ENCODE data around the gene ZNF710. TPM values are rescaled to one million over a fixed set of nuclear protein-coding genes. Genes with fewer than 3 reads are reported as not detected.

ZNF710 gene
- total RNA-seq, 4 donors from 2014 or later, result 6.6 to 13.8 (median 10.1) TPM

DNA sequence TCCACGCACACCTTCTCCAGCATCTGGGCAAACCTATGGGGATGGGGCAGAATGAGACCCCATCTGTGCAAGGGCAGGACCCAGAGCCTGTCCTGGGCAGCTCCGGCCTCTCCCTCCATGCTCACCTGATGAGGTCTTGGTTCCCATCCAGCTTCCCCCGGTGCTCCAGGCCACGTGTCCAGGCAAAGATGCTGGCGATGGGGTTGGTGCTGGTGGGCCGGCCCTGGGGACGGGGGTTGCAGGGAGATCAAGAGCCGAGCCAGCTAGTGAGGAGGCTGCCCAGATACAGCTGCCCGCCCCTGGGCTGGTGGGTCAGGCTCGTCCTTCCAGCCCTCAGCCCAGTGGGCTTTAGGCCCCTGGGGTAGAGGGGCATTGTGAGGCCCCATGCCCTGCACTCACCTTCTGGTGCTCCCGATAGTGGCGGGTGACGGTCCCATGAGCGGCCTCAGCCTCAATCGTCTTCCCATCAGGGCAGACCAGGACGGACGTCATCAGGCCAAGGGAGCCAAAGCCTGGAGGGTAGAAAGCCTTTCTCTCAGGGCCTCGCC, 83.8 kb downstream of the ZNF710 start:
- WGBS, result 87% methylated on average over 7 of the region's 18 CpGs
- intact Hi-C loops (cut with DNase I), result no loop called here
- H3K4me1 ChIP-seq, result peaks cover 3 to 33% (median 16%) of the 10 kb centered on the region in 4 donors
- TF ChIP-seq EP300 (IDR thresholded peaks at IDR 0.05) (no peak), POLR2AphosphoS5 (IDR thresholded peaks at IDR 0.05) (no peak)
- TF ChIP-seq, protein P1, sequence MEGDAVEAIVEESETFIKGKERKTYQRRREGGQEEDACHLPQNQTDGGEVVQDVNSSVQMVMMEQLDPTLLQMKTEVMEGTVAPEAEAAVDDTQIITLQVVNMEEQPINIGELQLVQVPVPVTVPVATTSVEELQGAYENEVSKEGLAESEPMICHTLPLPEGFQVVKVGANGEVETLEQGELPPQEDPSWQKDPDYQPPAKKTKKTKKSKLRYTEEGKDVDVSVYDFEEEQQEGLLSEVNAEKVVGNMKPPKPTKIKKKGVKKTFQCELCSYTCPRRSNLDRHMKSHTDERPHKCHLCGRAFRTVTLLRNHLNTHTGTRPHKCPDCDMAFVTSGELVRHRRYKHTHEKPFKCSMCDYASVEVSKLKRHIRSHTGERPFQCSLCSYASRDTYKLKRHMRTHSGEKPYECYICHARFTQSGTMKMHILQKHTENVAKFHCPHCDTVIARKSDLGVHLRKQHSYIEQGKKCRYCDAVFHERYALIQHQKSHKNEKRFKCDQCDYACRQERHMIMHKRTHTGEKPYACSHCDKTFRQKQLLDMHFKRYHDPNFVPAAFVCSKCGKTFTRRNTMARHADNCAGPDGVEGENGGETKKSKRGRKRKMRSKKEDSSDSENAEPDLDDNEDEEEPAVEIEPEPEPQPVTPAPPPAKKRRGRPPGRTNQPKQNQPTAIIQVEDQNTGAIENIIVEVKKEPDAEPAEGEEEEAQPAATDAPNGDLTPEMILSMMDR (IDR thresholded peaks at IDR 0.05), result no peak
- H3K27me3 ChIP-seq, result no peaks in the 10 kb centered on the region
- H3K27ac ChIP-seq (replicated peaks in 1 of 4), result peak overlapping the region in 3 of 4 donors; percentile 31 to 43 (median 36)
- no peak for DNase-seq (ENCODE audit: extremely low spot score)
- H3K36me3 ChIP-seq, result peaks cover 28 to 96% (median 93%) of the 10 kb centered on the region in 4 donors
- H3K9me3 ChIP-seq, result no peaks in the 10 kb centered on the region
- no peak overlapping the region for H3K4me3 ChIP-seq

DNA sequence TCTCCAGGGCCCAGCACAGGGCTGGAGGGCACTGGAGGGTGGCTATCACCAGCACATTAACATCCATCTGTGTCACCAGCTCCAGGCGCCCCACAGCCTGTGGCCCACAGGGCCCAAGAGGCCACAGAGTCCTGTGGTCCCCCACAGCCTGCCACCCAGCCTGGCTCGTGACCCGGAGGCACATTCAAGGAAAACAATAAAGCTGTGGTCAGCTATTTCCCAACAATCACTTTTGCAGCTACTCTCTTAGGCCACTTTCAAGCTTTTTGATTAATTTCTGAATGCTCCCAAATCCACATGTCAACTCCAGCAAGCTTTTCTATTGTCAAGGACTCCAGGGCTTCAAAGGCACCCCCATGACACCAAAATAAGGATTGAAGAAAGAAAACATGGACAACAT, 84.4 kb downstream of the ZNF710 start:
- Histone ChIP-seq H3K36me3 (peaks cover 28 to 96% (median 93%) of the 10 kb centered on the region in 4 donors), H3K4me1 (peaks cover 3 to 39% (median 16%) of the 10 kb centered on the region in 4 donors), H3K9me3 (no peaks in the 10 kb centered on the region), H3K4me3 (no peak overlapping the region), H3K27ac (replicated peaks in 1 of 4) (peak overlapping the region in 3 of 4 donors; percentile 31 to 43 (median 36)), H3K27me3 (no peaks in the 10 kb centered on the region)
- intact Hi-C loops (cut with DNase I), result no loop called here
- no peak for DNase-seq (ENCODE audit: extremely low spot score)
- TF ChIP-seq, protein P1 (IDR thresholded peaks at IDR 0.05), result no peak
- WGBS, result 100% methylated on average over 1 of the region's 3 CpGs

- Histone ChIP-seq H3K9me3 (no peaks in the 10 kb centered on the region), H3K27me3 (no peaks in the 10 kb centered on the region), H3K36me3 (peaks cover 28 to 94% (median 91%) of the 10 kb centered on the region in 4 donors), H3K4me1 (peaks cover 3 to 39% (median 21%) of the 10 kb centered on the region in 4 donors), H3K4me3 (no peak overlapping the region), H3K27ac (replicated peaks in 1 of 4) (peak overlapping the region in 1 of 4 donors; percentile 22)
- WGBS, result no CpG with 5 or more reads among the region's 7 CpGs
- no peak for DNase-seq (ENCODE audit: extremely low spot score)
- TF ChIP-seq EP300 (IDR thresholded peaks at IDR 0.05) (no peak), POLR2AphosphoS5 (IDR thresholded peaks at IDR 0.05) (no peak), POLR2A (IDR thresholded peaks at IDR 0.05; ENCODE audit: low read depth) (no peak)
- TF ChIP-seq, protein P1 (IDR thresholded peaks at IDR 0.05), result peak; percentile 39 to 62 (median 48)
- intact Hi-C loops (cut with DNase I), result no loop called here
Observed at GRCh38 chr15:90086868-90087268, 85.7 kb downstream of the ZNF710 start.

DNA sequence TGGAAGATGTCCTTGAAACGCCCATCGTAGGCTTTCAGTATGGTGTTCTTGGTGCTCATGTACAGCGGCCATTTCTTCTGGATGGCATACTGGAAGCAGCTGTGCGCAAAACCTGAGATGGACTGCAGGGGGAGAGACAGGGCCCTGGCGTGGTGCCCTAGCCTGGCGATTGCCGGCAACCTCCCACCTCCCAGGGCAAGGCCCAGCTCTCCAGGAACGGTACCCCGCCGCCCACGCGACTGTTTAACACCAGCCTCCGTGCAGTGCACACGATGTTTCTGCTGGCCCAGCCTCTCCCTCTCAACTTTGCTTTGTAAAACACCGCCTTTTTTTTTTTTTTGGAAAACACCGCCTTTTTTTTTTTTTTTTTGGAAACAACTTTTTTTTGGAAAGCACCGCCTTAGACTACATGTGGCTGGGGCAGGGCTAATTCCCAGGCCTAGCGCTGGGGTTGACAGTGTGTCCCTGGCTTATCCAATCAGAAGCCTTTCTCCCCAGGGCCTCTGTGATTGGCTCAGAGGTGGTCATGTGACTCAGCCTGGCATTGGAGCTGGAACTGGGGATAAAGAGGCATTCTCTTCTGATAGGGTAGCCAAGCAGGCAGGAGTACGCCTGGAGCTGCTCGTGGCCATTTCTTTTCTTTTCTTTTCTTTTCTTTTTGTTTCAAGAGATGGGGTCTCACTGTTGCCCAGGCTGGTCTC, 86.5 kb downstream of the ZNF710 start:
- WGBS, result 83% methylated on average over 20 of the region's 20 CpGs
- H3K4me1 ChIP-seq, result peaks cover 2 to 39% (median 16%) of the 10 kb centered on the region in 4 donors
- intact Hi-C loops (cut with DNase I), result no loop called here
- no peak for DNase-seq (ENCODE audit: extremely low spot score)
- H3K4me3 ChIP-seq, result no peak overlapping the region
- H3K36me3 ChIP-seq, result peaks cover 28 to 86% (median 84%) of the 10 kb centered on the region in 4 donors
- no peak for TF ChIP-seq POLR2AphosphoS5 (IDR thresholded peaks at IDR 0.05)
- no peak for TF ChIP-seq POLR2A (IDR thresholded peaks at IDR 0.05; ENCODE audit: low read depth)
- no peaks in the 10 kb centered on the region for H3K27me3 ChIP-seq
- peak overlapping the region in 3 of 4 donors; percentile 22 to 29 (median 27) for H3K27ac ChIP-seq (replicated peaks in 1 of 4)
- no peaks in the 10 kb centered on the region for H3K9me3 ChIP-seq

DNA sequence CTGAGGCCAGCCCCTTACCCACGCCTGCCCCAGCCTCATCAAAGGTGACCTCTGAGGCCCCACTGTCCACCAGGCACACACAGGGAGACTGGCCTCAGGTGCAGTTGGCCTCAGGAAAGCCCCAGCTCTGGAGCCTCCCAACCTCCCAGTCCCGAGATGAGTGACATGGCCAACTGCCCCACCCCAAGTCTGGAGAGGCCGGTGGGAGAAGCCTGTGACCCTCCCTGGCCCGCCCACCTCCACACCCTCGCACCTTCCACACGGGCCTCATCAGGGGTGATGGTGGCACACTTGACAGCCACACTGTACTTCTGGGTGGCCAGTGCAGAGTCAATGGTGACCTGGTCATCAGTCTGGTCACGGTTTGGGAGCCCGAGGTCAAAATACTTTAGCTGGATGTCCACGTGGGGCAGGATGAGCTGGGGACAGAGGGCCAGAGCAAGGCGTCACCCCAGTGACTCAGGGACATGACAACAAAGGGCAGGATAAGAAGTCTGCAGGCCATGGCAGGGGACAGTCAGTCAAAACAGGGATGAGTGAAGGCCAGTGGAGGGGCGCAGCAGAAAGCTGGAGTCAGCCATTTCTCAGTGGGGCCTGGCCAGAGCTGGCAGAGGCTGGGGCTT, 89.2 kb downstream of the ZNF710 start:
- Histone ChIP-seq H3K4me3 (no peak overlapping the region), H3K4me1 (peaks cover 5 to 50% (median 29%) of the 10 kb centered on the region in 4 donors), H3K9me3 (no peaks in the 10 kb centered on the region), H3K27ac (replicated peaks in 1 of 4) (peak overlapping the region in 2 of 4 donors; percentile 24 to 39), H3K36me3 (peaks cover 13 to 60% (median 60%) of the 10 kb centered on the region in 4 donors), H3K27me3 (no peaks in the 10 kb centered on the region)
- WGBS, result 94% methylated on average over 8 of the region's 11 CpGs
- no peak for DNase-seq (ENCODE audit: extremely low spot score)
- TF ChIP-seq POLR2AphosphoS5 (IDR thresholded peaks at IDR 0.05) (no peak), EP300 (IDR thresholded peaks at IDR 0.05) (no peak), POLR2A (IDR thresholded peaks at IDR 0.05; ENCODE audit: low read depth) (no peak)
- TF ChIP-seq, protein P1 (IDR thresholded peaks at IDR 0.05), result no peak
- intact Hi-C loops (cut with DNase I), result loop anchor here (5.0 kb wide), 1 partner anchor 178 kb away; the partner anchor contains the start of gene ARPIN

All from esophagus muscularis mucosa (tissue), 4 donors.